NK-92 treated with Interleukin-12 subunit alpha and Interleukin-12 subunit beta, amount 100 ng/mL, for 24 hours (cell line): ENCODE measurements around the gene GAN.

ENCODE experiments used
- DNase-seq: peaks from one replicate; lab custom pipeline; 2025; lab: John Stamatoyannopoulos, UW

Gene GAN

DNA sequence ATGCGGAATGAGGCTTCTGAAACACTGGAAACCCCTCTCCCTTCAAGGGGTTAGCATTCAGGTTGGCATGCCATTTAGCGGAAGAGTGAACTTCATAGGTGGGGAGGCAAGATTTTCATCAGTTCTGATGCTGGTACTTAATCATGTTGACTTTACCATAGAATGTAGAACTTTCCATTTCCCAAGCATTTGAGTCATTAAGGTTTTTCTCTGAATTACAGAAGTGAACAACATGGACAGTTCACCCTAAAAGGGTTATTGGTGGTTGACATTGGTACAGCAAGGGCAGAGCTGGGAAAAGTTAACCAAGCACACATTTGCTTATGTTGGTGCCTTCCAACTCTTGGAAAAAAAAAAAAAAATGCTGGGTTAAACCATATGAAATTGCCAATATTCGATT lies 39.1 kb downstream of the GAN start:
- no peak for DNase-seq

DNA sequence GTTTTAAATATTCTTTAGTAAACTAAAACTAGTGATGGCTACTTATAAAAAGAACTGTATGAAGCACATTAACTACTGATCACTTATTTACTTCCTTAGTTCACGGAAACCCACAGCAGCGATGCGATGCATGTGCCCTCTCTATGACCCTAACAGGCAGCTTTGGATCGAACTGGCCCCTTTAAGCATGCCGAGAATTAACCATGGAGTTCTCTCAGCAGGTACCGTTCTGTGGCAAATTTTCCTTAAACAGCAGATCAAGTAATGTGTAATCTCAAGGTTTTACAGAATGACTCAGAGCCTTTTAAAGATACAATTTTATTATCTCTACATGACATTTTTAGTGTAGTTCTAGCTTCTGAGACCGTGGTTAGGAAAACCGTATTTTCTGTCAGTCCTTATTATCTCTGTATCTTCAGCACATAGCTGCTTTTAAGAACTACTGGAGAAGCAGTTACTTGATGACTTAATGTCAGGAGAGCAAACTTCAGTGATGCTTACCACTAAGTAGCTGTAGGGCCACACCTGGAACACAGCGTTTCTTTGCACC lies 43.0 kb downstream of the GAN start:
- no peak for DNase-seq

DNA sequence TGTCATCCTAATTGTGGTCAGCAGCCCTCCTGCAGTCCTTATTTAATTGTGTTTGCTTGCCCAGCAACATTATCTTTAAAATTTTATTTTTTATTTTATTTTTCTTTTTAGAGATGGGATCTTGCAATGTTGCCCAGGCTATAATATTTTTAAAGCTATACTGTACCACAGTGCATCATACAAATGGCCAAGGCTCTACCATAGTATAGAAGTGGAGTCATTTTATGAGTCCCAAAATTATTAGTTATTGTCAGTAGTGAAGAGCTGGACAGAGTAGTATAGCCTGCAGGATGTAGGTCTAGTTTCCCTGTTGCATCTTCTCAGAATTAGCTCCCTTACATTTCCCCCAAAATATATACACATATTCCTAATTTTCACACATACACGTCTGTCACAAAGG lies 44.1 kb downstream of the GAN start:
- no peak for DNase-seq

DNA sequence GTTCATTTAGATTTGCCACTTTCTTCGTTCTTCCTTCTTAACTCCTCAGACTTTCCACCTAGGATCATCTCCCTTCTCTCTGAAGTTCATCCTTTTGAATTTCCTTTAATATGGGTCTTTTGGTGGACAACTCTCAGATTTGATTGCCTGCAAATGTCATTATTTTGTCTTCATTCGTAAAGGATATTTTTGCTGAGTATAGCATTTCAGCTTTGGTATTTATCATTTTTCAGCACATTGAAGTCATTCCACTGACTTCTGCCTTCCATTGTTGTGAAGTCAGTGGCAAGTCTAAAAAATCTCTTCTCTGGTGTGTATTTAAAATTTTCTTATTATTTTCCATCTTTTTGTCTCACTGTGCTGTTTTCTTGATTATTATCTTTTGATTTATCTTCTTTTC lies 45.4 kb downstream of the GAN start:
- no peak for DNase-seq

DNA sequence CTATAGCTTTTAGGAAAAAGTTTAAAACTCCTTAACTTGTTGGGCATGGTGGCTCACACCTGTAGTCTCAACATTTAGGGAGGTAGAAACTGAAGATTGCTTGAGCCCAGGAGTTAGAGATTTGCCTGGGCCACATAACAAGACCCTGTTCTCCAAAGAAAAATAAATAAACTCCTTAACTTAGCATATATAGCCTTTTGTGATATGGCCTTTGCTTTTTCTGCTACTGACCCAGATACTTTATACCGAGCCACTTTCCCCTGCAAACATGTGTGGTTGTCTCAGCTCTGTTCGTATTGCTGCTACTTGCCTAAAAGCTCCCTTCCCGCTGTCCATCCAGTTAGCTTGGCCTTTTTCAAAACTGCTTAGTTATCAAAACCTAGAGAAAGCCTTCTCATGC lies 51.0 kb downstream of the GAN start:
- DNase-seq = no peak

DNA sequence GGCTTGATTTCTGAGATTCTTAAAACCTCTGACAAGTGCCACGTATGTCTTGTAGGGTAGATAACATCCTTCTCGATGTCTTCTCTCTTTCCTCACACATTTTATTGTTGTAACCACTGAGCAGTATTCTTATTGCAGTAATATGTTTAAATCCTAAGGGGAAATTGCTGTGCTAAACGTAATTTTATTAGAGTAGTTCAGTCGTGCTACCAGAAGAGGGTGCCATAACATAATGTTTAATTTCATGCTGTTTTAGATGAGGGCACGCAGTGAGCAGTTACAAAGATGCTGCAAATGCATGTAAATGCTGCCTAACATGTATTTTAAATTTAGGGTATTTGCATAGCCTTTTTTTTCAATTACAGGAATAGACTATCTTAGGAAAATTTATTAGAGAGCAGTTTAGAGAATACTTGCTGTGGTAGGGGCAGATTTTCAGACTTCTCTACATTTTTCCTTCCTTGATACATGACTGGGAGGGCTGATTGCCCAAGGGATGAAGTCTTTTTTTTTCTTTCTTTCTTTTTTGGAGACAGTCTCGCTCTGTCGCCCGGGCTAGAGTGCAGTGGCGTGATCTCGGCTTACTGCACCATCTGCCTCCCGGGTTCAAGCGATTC lies 51.7 kb downstream of the GAN start:
- DNase-seq = no peak

DNA sequence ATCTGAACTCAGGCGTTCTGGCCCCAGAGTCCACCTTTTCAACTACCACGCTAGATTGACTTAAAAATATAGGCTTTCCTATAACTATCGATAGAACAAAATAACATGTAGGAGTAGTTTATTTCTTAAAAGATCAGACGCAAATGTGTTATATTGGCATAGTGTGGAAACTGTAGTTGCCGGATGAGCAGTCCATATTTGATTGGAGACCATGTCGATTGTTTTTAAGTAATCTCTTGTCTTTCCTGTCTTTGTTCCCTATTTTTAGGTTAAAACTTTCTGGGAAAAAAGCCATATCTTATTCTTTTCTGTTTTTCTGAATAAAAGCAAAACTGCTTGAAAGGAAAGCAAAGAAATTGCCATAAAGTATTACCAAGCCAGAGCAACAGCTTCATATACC lies 53.1 kb downstream of the GAN start:
- no peak for DNase-seq

DNA sequence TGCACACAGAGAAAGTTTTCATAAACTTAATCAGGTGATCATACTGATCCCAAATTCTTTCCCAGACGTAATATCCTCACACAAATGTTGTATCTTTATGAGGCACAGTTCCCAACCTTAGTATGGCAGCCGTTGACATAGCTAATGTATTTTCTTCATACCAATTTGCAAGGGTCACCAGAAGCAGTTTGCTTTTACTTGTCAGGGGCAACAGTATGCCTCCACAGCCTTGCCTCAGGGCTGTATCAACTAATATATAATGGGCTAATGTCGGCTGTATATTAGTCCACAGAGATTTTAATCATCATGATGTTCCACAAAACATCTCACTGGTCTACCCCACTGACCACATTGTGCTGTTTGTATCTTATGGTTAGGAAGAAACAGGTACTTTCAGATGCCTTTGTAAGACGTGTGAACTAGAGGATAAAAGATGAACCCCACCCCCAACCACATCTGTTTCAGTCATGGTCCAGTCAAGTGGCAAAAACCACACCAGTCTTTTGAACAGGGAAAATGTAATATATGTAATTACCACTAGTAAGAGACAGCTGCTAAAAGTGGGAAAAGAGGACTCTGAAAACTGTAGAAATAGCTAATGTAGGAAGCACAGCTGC lies 55.2 kb downstream of the GAN start:
- DNase-seq = no peak

DNA sequence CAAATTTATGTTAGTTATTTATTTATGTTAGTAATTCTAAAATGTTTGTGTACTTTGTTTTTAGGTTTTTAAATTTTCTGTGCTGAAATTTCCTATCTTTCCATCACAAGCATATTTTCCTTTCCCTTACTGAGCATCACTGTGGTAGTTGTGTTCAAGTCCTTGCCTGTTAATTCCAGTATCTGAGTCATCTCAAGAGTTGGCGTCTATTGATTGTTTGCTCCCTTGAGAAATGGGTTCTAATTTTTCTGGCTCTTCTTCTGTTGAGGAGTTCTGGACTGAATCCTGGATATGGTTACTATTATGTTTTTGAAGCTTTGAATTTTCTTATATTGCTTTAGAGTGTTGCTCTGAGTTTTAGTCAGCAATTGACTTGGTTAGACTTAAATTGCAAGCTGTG lies 56.3 kb downstream of the GAN start:
- no peak for DNase-seq

DNA sequence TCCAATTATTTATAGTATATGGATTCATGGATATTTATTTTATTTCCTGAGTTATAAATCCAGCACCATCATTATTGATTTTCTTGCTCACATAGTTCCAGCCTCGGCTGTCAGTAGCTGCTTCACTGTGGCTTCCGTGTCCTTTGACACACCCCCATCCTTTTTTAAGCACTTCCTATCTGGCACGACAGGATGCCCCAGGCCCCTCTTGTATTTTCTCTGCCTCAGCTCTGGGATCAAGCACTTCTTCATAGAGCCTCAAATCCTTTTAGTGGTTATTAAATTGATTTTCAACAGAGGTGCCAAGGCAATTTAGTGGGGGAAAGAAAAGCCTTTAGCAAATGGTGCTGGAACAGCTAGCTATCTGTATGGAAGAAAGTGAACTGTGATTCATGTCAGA lies 59.8 kb downstream of the GAN start:
- no peak for DNase-seq

DNA sequence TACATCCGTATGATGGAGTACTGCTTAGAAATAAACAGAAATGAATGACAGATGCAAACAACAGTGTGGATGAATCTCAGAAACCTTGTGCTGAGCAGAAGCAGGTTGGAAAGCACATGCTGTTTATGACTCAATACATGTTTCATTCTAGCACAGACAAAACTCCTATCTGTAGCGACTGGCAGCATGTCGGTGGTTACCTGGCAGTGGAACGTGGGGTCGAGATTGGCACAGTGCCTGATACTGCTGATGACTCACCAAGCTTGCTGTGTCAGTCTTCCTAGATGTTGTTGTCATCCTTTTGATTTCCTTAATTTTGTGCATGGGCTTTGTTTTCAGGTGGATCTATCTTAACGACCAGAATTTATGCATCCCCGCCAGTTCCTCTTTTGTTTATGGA lies 62.1 kb downstream of the GAN start:
- DNase-seq = no peak

DNA sequence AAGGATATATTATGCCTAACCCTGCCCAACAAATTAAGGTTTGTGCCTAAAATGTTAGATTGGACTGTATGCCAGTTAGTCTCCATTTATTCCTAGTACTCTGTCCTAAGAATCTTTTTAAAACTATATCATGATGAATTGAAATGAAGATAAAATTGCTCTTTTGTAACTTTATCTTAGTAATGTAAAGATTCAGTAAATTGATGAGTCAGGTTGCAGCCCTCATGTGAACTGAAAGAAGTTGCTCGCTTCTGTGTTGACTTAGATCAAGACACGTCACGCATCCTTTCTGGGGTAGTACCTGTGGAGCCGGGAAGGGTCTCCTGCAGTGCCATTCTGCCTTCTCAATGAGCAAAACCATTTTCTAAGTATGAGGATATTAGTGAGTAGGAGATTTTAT lies 63.3 kb downstream of the GAN start:
- no peak for DNase-seq

DNA sequence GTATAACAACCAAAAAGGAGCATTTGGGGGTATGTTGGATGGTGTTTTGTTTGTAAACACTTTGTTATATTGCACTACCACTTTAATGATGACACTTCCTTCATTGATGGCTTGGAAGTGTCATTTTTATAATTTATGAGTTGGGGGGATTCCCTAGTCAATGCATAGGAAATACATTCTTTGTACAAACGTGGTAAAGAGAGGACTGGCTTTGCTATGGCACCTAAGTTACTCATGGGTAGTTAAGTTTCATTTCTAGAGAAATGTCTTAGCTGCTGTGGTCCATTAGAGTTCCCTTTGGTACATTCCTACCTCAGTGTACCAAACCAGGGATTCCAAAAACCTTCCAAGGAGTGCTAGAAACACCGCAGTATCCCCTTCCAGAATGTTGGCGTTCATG lies 66.2 kb downstream of the GAN start:
- no peak for DNase-seq

DNA sequence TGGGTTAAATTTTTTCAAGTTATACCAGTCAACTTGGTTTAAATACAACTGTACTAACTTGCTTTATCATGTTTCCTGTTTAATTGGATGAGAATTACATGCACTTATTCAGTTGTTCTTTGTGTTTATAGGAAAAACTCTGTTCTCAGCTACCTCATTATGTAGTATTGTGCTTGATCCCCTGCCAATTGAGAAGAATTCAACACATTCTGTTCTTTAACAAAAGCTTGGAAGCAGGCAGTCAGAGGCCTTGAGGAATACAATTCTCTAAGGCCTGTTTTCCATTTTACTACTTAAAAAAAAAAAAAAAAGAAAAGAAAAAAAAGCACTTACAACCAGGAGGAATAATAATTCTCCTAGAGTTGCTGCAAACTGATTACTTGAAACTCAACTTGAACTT lies 69.2 kb downstream of the GAN start:
- no peak for DNase-seq

DNA sequence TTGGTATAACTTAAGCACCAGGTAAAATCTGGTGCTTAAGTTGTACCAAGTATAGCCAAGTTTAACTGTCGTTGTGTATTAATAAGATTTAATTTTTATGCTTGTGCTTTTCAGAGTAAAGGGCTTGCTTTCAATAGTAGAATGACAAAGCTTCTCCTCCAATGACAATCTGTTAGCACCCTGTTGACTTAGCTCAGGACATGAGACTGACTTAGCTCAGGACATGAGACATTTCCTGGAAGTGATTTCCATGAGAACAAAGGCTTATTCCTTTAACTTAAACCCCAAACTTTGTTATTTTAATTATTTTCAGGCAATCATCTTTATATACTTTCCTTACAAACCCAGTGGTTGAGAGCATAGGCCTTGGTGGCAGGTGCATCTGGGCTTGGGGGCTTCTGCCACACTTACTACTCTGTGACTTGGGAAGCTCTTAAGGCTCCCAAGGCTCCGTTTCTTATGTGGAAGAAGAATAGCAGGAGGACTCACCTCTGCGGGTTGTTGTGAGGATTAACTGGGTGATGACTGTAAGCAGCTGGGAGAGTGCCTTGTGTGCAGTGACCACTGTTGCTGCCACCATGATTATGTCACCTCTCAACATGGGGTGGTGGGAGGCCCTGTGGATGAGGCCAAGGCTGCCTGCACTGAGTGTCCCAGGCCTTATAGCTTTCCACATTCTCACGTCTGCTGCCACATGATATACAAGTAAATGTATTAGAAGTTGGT lies 70.4 kb downstream of the GAN start:
- DNase-seq = no peak

DNA sequence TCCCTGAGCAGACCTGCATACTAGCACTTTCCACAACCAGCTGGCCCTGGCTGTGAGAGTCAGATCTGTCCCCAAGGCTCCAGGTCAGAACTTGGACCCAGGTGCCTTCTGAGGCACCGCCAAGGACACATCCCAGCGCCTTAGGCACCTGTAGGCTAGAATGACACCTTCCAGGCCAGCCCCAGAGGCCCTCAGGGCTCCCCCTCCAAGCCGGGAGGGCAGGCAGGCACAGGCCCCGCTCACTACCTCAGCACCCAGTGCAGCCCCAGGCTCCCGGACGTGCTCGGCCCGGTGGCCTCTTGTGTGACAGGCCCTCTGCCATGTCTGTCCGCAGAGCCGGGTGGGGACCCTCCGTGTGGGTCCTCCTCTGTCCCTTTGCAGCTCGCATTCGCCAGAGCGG lies 73.6 kb downstream of the GAN start:
- no peak for DNase-seq

DNA sequence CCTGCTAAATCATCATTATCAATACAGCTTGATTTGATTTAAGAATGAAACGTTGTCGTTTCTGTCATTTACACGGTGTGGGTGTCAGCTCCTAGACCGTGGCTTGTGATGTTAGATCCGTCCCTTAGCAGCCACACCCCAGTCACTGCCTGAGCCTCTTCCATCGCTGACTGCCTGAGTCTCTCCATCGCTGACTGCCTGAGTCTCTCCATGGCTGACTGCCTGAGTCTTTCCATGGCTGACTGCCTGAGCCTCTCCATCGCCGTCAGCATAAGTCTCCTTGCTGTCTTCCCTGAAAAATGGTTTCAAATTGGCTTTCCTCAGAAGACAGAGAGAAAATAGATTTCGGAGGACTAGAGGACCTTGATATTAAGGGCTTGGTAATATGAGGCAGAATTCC lies 76.1 kb downstream of the GAN start:
- DNase-seq = no peak

DNA sequence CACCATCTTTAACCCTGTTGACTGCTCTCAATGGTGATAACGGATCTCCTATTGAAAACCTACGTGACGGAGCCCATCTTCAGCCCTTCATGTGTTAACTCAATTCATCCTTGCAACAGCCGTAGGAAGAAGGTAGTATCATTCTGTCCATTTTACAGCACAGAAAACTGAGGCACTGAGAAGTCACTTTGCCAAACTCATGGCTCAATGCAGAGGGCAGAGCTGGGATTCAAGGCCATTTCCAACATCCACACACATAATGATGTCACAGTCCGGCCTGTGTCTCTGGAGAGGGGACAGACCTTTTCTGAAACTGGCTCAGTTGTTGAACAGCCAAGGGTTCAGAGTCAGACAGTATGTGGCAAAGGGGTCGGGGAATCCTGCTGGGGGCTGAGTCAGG lies 77.2 kb downstream of the GAN start:
- DNase-seq = no peak

DNA sequence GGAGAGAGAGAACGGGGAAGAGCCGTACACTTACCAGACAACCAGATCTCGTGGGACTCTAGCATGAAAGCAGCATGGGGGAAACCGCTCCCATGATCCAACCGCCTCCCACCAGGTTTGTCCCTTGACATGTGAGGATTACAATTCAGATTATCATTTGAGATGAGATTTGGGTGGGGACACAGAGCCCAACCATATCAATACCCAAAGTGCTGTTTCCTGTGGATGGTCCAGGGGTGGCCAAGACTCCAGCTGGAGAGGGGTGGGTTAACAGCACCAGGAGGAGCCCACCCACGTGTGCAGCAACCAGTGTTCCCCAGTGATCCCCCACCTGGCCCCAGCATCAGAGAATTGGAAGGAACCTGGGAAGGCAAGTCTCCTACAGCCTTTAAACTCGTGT lies 79.7 kb downstream of the GAN start:
- no peak for DNase-seq

DNA sequence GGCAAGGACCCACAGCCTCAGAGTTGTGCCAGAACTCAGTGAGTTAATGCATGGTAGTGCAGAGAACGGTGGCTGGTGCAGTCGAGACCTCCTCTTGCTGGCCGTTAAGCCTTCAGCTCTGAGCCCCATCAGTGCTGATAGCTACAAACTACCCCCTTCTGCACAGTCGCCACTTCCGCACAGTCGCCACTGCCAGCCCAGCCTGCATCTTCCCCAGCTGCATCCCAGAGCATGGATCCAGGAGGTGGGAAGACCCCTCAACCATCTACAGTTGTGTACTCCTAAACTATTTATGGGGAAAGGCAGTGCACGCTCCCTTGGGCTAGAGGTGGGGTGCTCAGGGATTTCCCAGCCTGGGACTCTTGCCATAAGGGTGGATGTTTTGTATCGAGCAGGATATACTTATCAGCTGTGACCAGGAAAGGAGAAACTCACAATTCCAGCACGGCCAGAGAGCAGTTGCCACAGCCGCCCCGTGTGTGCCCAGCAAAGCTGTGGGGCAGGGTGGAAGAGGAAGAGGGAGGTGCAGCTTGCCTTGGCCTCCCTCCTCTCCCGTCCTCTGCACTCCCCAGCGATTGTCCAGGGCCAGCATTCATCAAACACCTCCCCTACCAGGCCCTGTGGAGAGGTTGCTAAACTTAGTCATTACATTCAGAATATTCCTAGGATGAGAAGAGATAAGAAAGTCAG lies 80.3 kb downstream of the GAN start:
- no peak for DNase-seq

DNA sequence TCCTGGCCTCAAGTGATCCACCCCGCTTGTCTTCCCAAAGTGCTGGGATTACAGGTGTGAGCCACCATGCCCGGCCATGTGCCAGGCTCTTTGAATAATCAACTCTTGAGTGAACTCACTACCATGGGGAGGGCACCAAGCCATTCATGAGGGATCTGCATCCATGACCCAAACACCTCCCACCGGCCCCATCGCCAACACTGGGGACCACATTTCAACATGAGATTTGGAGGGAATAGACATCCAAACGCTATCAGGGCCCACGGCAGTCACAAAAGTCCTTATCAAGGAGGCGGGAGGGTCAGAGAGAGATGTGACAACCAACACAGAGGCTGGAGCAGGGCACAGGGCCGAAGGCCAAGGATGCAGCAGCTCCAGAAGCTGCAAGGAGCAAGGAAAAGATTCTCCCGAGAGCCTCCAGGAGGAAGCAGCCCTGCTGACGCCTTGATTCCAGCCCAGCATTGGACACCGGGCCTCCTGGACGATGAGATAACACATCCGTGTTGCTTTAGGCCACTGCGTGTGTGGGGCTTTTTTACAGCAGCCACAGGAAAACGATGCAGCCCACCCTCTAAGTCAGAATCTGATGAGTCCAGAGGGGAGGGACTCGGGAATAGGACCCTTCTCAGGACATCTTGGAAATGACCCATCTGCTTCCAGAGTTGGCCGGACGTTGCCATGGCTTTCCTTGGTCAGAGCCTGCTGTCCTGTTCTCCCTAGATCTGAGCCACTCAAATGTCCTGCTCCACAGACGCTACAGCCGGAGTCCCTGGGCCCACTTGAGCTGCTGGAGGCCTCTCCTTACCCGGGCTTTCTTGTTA lies 82.5 kb downstream of the GAN start:
- DNase-seq = no peak
